Stimulated activated CD4-positive, alpha-beta T cell treated with anti-CD3 and anti-CD28 coated beads, Interleukin-1b, Interleukin-23, amount 100 ng/mL, for 4 hours (primary cell): Measurements from ENCODE around the gene BAG1.

Experiments
- DNase-seq, 2 donors: peaks; one replicate each; pipeline ENCODE4 v3.0.0-alpha.2; 2020; ENCODE audit warnings: low read depth in 2 of 2

BAG1 gene

DNA sequence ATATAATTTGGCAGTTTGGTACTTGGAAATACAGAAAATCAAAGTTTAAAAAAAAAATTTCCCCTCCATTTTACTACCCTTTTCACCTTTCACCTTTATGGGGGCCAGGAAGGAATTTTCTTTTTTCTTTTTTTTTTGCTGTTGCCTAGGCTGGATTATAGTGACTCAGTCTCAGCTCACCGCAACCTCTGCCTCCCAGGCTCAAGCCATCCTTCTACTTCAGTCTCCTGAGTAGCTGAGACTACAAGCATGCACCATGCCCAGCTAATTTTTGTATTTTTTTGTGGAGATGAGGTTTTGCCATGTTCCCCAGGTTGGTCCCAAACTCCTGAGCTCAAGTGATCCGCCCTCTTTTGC, 9.4 kb upstream of the BAG1 start:
- DNase-seq = no peak

DNA sequence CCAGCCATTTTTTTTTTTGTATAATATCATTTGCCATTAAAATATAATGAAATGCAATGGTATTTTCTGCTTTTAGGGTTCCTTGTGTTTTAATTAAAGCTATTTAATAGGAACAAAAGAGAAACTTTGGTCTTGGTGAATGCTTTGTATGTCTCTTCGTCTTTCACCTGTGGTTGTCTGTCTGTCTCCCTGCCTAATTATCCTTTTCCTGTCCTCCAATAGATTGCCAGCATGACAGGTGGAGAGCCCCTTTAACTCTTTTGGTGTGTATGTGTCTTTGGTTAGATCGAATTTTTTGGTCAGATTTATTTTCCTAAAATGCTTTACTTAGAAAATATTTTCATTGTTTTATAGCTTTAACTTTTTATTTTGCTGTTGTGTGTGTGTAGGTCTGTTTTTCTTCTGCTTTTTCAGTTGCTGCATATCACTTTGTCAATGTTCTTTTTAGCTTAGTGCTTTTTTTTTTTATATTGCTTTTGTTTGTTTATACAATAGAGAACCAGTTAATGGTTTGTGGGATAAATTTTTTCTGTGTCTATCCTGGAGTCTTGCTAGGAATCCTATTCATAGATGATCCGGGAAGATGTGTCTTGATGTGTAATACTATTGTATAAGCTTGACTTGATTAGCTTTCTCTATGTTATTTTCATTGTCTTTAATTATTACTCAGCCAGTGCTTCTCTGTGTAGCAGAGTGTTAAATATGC, 8.9 kb upstream of the BAG1 start:
- DNase-seq = no peak

- no peak for DNase-seq
Measured at GRCh38 chr9:33272061-33272460, 7.6 kb upstream of the BAG1 start.

DNA sequence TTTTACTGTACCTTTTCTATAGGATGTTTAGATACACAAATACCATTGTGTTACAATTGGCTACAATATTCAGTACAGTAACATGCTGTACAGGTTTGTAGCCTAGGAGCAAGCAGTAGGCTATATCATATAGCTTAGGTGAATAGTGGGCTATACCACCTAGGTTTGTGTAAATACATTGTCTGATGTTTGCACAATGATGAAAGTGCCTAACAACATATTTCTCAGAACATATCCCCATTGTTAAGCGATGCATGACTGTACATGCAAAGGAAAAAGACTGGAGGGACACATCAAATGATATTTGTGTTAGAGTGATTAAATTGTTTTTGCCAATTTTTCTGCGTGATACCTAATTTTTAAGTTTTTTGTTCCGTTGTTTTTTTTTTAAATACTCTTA, 5.6 kb upstream of the BAG1 start:
- DNase-seq = no peak

GRCh38 chr9:33267151-33267767, 2.8 kb upstream of the BAG1 start:
- no peak for DNase-seq

DNA sequence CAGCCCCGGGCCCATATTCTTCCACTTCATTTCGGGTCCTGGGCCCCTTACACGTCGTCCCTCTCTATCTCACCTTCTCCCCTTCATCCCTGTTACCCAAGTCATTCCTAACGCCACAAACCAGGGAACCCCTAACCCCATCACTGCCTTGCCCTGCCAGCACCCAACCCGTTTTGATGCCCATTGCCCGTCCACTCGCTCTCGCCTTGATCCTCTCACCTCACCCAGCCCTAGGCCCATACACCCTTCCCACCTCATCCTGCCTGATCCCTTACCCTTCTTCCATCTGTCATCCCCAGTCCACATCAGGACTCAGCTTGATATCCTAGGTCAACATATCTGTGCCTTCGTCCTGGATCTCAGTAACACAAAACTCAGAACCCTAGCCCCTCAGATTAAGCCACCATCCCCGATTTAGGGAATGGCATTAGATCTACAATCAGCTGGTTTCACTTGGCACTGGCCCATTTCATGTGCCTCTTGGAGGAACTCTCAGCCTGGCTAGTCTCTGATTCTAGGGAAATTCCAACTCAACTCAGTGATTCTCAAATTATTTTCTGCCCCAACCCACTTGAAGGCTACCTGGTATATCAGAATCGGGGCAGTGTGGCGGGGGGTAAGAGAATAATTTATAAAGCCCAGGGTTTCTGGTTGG, 830 bp upstream of the BAG1 start:
- DNase-seq = no peak

DNA sequence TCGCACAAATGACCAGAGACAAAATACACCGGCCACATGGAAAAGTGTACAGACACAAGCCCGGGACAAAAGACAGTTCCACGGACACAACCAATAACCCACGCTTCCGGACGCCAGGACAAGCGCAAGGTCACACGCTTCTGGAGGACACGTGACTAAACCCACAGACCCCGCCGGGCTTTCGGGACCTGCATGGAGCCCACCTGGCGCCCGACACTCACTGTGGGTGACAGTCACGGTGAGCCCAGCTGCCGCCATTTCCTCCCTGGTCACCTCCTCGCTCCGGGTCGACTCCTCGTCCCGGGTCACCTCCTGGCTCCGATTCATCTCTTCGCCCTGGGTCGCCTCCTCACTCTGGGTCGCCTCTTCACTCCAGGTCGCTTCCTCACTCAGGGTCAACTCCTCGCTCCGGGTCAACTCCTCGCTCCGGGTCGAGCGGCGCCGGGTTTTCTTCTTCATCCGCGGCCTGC, 470 bp downstream of the BAG1 start:
- DNase-seq = peak in 1 of 2 donors; percentile 18

DNA sequence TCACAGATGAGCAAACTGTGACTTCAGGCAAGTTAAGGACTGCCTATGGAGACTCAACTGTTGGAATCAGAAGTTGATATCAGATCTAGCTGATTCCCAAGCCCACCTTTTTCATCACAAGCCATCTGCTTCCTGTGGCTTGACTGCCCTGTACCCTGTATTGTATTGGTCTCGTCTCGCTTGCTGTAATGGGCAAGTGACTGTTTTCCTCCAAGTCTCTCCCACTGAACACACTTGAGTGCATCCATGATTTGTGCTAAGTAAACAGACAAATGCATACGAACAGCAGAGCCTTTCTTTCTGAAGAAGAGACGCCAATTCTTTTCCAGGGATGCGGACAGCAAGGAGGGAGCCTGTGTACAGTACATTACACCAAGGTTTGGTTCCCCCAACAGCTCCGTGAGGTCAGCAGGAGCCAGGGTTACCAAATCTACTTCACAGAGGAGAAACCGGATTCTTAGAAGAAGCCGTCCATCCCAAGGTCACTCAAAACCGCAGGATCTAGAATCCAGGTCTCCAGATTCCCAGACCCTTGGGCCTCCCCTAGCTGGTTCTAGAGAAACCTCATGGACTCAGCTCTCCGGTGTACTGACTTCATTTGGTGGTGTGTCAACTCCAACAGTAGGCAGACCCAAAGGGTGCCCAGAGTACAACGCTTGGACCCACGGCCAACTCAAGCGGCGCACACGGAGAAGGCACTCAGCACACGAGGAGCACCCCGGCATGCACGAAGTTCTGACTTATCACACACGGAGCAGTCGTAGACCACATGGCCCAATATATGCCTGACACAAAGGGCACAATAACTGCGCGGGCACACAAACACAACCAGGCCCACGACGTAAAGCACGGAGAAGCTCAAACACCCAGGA, 1.1 kb downstream of the BAG1 start:
- peak in 1 of 2 donors; percentile 10 for DNase-seq

DNA sequence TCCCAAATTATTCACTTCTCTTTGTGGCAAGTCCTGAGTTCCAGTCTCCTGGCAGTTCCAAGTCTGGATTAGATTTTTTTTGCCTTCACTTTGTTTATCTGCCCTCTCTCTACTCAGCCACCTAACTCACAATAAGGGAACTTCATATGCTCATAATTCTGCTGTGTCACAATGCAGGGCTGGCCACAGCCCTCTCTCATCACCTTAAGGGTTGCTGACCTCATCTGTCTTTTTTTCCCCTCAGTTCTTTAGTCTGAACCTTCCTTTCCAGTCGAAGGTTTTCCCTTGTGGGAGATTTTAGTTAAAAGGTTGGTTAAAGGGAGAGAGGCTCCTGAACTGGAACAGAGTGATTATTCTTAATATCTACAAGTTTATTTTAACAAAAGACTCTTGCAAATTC, 4.1 kb downstream of the BAG1 start:
- no peak for DNase-seq

- DNase-seq = no peak
Measured at GRCh38 chr9:33257276-33257675, 7.2 kb downstream of the BAG1 start.

DNA sequence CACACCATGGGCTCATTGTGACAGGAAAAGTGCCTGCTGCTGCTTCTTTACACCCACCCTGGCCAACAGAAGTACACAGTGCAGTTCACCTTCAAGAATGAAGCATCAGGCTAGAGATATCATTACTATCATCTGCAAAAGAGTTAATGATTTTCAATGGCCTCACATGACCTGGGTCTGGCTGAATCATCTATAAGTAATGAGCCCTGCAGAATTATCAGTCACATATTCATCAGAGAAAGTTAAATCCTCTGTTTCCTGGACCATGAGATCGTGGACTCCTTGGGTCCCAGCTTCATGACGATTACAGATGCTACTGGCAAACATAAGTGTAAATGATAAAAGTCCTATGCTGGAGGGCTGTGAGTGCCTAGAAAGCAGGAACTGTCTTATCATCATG, 8.3 kb downstream of the BAG1 start:
- DNase-seq = no peak

- DNase-seq = no peak
Measured at GRCh38 chr9:33255471-33255870, 9.0 kb downstream of the BAG1 start.

GRCh38 chr9:33255014-33255413, 9.5 kb downstream of the BAG1 start:
- DNase-seq = no peak

DNA sequence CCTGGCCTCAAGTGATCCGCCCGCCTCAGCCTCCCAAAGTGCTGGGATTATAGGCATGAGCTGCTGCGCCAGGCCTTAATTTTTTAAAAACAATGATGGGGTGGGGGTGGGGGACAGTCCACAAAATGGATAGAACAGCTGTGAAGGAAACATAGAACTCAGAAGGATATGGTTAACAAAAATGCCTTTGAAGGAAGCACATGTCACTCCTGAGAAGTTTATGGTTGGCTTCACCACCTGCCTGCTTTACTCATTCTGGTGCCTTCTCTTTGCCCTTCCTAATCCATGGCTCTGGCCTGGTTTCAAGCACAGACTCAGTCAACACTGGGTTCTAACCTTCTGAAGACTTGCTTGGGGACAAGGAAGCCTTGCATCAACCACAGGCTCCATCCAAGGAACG, 10.3 kb downstream of the BAG1 start:
- no peak for DNase-seq

DNA sequence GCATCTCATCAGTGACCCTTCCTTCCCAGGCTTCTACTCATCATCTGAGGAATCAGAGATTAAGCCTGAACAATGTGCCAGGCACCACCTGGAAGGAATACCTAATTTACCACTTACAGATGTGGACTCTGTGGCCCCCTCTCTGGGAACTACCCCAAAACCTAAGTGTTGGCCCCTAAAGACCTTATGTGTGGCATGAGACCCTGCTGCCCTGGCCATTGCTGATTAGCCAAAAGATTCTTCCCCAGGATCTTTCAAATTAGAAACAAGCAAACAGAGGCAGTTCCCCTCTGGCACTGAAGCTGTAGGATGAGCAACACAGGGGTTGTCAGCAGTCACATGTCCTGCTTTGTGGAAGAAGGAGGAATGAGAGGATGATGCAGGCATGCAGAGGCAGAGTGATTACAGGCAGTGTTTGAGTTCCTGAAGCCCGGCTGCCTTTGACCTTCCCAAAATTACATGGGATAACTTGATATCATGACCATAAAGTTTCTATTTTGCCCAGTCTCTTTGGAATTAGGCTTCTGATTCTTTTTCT, 14.0 kb downstream of the BAG1 start:
- DNase-seq = no peak

GRCh38 chr9:33249983-33250382, 14.5 kb downstream of the BAG1 start:
- no peak for DNase-seq

GRCh38 chr9:33249087-33249658, 15.3 kb downstream of the BAG1 start:
- DNase-seq = no peak

DNA sequence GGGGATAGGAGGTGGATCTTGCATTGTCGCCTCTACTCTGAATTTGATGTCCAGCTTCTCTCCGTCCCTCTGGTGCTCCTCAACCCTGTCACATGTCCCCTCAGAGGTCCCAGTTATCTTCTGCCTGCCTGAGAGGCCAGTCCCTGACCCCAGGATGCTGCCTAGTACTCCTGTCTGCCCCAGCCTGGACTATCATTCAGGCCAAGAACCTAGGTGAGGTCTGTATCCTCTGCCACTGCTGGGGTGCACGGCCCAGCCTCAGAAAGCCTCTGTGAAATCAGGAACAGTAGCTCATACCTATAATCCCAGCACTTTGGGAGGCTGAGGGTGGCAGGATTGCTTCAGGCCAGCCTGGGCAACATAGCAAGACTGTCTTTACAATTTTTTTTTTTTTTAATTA, 15.9 kb downstream of the BAG1 start:
- DNase-seq = no peak

DNA sequence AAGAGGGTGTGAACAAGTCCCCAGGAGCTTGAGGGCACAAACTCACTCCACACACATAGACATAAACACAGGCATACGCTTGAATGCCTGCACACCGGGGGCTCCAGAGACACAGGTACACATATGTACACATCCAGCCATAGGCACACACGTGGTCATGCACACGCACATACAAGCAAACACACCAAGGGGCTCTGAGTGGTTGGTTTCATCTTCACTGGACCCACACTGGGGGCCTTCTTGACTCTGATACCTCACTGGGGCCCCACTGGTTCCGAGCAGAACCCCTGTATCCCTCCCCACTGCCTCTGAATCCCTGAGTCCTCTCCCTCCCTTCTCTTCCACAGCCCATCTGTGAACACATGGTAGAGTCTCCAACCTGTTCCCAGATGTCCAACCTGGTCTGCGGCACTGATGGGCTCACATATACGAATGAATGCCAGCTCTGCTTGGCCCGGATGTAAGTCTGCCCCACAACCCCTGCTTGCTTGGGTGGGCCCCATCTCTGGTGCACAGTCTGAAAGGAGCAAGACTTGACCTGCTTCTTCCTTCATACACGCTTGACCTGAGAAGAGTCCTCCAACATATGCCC, 18.1 kb downstream of the BAG1 start:
- no peak for DNase-seq

DNA sequence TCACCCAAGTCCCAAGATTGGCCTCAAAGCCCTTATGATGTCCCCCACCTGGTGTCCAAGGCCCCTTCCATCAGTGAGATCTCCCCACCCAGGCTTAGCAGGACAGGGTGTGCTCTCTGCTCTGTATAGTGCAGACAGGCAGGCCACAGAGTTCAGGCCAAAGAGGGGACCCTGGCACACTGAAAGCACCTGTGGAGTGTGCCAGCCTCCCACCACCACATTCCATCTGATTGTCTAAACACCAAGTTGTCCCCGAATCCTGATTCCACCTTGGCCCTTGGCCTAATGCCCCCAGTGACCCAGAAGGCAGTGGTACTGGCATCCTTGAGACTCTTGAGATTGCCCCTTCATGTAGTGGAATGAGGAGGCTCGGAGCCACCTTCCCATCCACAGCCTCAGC, 19.2 kb downstream of the BAG1 start:
- DNase-seq = no peak

- no peak for DNase-seq
Measured at GRCh38 chr9:33244137-33244784, 20.2 kb downstream of the BAG1 start.
